ENCODE results near the gene L3MBTL2. TPM values are rescaled to one million over a fixed set of nuclear protein-coding genes. Genes with fewer than 3 reads are reported as not detected.

The L3MBTL2 gene
- total RNA-seq, 1 experiment from 2014 or later, result 31.9 TPM

- no peaks in the 10 kb centered on the region for H3K36me3 ChIP-seq (ENCODE audit: insufficient read depth, low read length, poor library complexity, severe bottlenecking)
- intact Hi-C loops (cut with micrococcal nuclease; ENCODE audit: unreplicated experiment), result no loop called here
- ChIA-PET POLR2A (ENCODE audit: low non-redundant PET) (no interaction called here), CTCF (no interaction called here)
- DNase-seq (ENCODE audit: low spot score), result no peak
- peaks cover 6% of the 10 kb centered on the region for H3K4me1 ChIP-seq (ENCODE audit: insufficient read depth, low read length, poor library complexity, severe bottlenecking)
- no peaks in the 10 kb centered on the region for H3K27me3 ChIP-seq (replicated peaks; ENCODE audit: insufficient read depth, low read depth, low read length, poor library complexity)
- no peaks in the 10 kb centered on the region for H3K9me3 ChIP-seq (ENCODE audit: low read depth, low read length, poor library complexity, severe bottlenecking)
- H3K27ac ChIP-seq (ENCODE audit: low read depth, low read length, poor library complexity, severe bottlenecking), result no peak overlapping the region
- no TSS peak for BruUV-seq (replicated peaks)
- no peak overlapping the region for H3K4me3 ChIP-seq (ENCODE audit: low read depth, low read length, poor library complexity, severe bottlenecking)
- no peak for TF ChIP-seq CTCF (conservative IDR thresholded peaks at IDR 0.05; ENCODE audit: low read depth, low read length)
Observed at GRCh38 chr22:41204066-41204465, 1.0 kb upstream of the L3MBTL2 start.

- no peak overlapping the region for H3K27ac ChIP-seq (ENCODE audit: low read depth, low read length, poor library complexity, severe bottlenecking)
Observed at GRCh38 chr22:41206719-41207118, 1.6 kb downstream of the L3MBTL2 start.

GRCh38 chr22:41215409-41215808 is 10.3 kb downstream of the L3MBTL2 start:
- intact Hi-C loops (cut with micrococcal nuclease; ENCODE audit: unreplicated experiment), result no loop called here
- peaks cover 22% of the 10 kb centered on the region for H3K4me1 ChIP-seq (ENCODE audit: insufficient read depth, low read length, poor library complexity, severe bottlenecking)
- BruUV-seq (replicated peaks), result no TSS peak
- POLR2A ChIA-PET (ENCODE audit: low non-redundant PET), result no interaction called here
- peaks cover 12% of the 10 kb centered on the region for H3K9me3 ChIP-seq (ENCODE audit: low read depth, low read length, poor library complexity, severe bottlenecking)
- peak overlapping the region; percentile 99 for H3K27ac ChIP-seq (ENCODE audit: low read depth, low read length, poor library complexity, severe bottlenecking)
- no peak overlapping the region for H3K4me3 ChIP-seq (ENCODE audit: low read depth, low read length, poor library complexity, severe bottlenecking)
- H3K36me3 ChIP-seq (ENCODE audit: insufficient read depth, low read length, poor library complexity, severe bottlenecking), result peaks cover 45% of the 10 kb centered on the region
- CTCF ChIA-PET, result interaction anchor here (0.5 kb wide), 1 partner anchor 263 kb away, joined by 6 read pairs; no protein-coding TSS in a partner anchor
- H3K27me3 ChIP-seq (replicated peaks; ENCODE audit: insufficient read depth, low read depth, low read length, poor library complexity), result no peaks in the 10 kb centered on the region
- DNase-seq (ENCODE audit: low spot score), result no peak
- no peak for TF ChIP-seq EZH2 (IDR thresholded peaks at IDR 0.05; ENCODE audit: borderline replicate concordance, low read depth, low read length, poor library complexity, severe bottlenecking)
- no peak for TF ChIP-seq CTCF (conservative IDR thresholded peaks at IDR 0.05; ENCODE audit: low read depth, low read length)

More at GRCh38 chr22:41206719-41207118, 1.6 kb downstream of the L3MBTL2 start:
- Histone ChIP-seq H3K36me3 (ENCODE audit: insufficient read depth, low read length, poor library complexity, severe bottlenecking) (peaks cover 11% of the 10 kb centered on the region), H3K4me1 (ENCODE audit: insufficient read depth, low read length, poor library complexity, severe bottlenecking) (peaks cover 6% of the 10 kb centered on the region), H3K4me3 (ENCODE audit: low read depth, low read length, poor library complexity, severe bottlenecking) (no peak overlapping the region), H3K9me3 (ENCODE audit: low read depth, low read length, poor library complexity, severe bottlenecking) (no peaks in the 10 kb centered on the region), H3K27me3 (replicated peaks; ENCODE audit: insufficient read depth, low read depth, low read length, poor library complexity) (no peaks in the 10 kb centered on the region)
- ChIA-PET POLR2A (ENCODE audit: low non-redundant PET) (no interaction called here), CTCF (no interaction called here)
- no peak for DNase-seq (ENCODE audit: low spot score)
- TF ChIP-seq CTCF (conservative IDR thresholded peaks at IDR 0.05; ENCODE audit: low read depth, low read length) (no peak), EZH2 (IDR thresholded peaks at IDR 0.05; ENCODE audit: borderline replicate concordance, low read depth, low read length, poor library complexity, severe bottlenecking) (no peak)
- intact Hi-C loops (cut with micrococcal nuclease; ENCODE audit: unreplicated experiment), result no loop called here
- TSS peak; percentile 28 for BruUV-seq (replicated peaks)

Data from A673 (cell line).